Loucy (cell line): ENCODE results near the gene FAM171A2.

Experiments
- H2AFZ ChIP-seq: fragments of 200-600 bp; sonication (generic); 2 replicates; pipeline ENCODE4 v1.6.0; 2016; ENCODE audit warnings: antibody characterized with exemption, mild to moderate bottlenecking, low read length, moderate library complexity
- H3F3A ChIP-seq: fragments of 200-600 bp; 2 replicates; pipeline ENCODE4 v1.6.0; 2016; ENCODE audit warnings: antibody characterized with exemption, low read depth, mild to moderate bottlenecking
- H3K27me3 ChIP-seq: fragments of 200-600 bp; sonication (generic); 2 replicates; pipeline ENCODE4 v1.6.1; 2014; ENCODE audit warnings: low read length, mild to moderate bottlenecking; ENCODE audit not compliant: insufficient read depth, poor library complexity, severe bottlenecking
- H3K36me3 ChIP-seq: fragments of 200-600 bp; sonication (generic); 2 replicates; pipeline ENCODE4 v1.6.1; 2016; ENCODE audit warnings: low read length; ENCODE audit not compliant: insufficient read depth
- H3K4me1 ChIP-seq: fragments of 200-600 bp; sonication (generic); 2 replicates; pipeline ENCODE4 v1.5.1; 2014; ENCODE audit warnings: low read length, mild to moderate bottlenecking; ENCODE audit not compliant: insufficient read depth, poor library complexity, severe bottlenecking
- H3K4me2 ChIP-seq: fragments of 200-600 bp; sonication (generic); 2 replicates; pipeline ENCODE4 v1.6.0; 2014; ENCODE audit warnings: antibody characterized with exemption, low read length, low read depth, mild to moderate bottlenecking; ENCODE audit not compliant: poor library complexity, severe bottlenecking
- H3K4me3 ChIP-seq: fragments of 200-600 bp; sonication (generic); 2 replicates; pipeline ENCODE4 v1.5.1; 2014; ENCODE audit warnings: low read length, mild to moderate bottlenecking, mixed read lengths; ENCODE audit not compliant: poor library complexity, severe bottlenecking
- H3K79me2 ChIP-seq: fragments of 200-600 bp; sonication (generic); 2 replicates; pipeline ENCODE4 v1.6.1; 2014; ENCODE audit warnings: low read length; ENCODE audit not compliant: insufficient read depth
- H3K9ac ChIP-seq: fragments of 200-600 bp; sonication (generic); 2 replicates; pipeline ENCODE4 v1.6.0; 2014; ENCODE audit warnings: mild to moderate bottlenecking, low read depth, low read length, moderate library complexity; ENCODE audit not compliant: poor library complexity, severe bottlenecking
- H3K9me2 ChIP-seq: fragments of 200-600 bp; sonication (generic); replicated peaks from 2 replicates; pipeline ENCODE4 v1.6.1; 2016; ENCODE audit warnings: low read depth, low read length, mixed read lengths
- H3K9me3 ChIP-seq: fragments of 200-600 bp; sonication (generic); 2 replicates; pipeline ENCODE4 v1.6.1; 2014; ENCODE audit warnings: mild to moderate bottlenecking, antibody characterized with exemption, low read length, low read depth; ENCODE audit not compliant: insufficient read depth
- H4K20me1 ChIP-seq: fragments of 200-600 bp; sonication (generic); 2 replicates; pipeline ENCODE4 v1.6.0; 2014; ENCODE audit warnings: antibody characterized with exemption, low read length, mild to moderate bottlenecking; ENCODE audit not compliant: insufficient read depth, poor library complexity, severe bottlenecking
- EZH2phosphoT487 ChIP-seq: fragments of 200-600 bp; IDR thresholded peaks from 2 replicates; pipeline ENCODE4 v1.6.1; 2018; ENCODE audit warnings: antibody characterized with exemption, mild to moderate bottlenecking, moderate library complexity, borderline replicate concordance
- TF ChIP-seq, protein P1 (sequence below): fragments of 200-600 bp; sonication (generic); conservative IDR thresholded peaks from 2 replicates; pipeline ENCODE4 v1.5.1; 2014; ENCODE audit warnings: mild to moderate bottlenecking, antibody characterized with exemption, low read length

Gene FAM171A2

GRCh38 chr17:44317545-44317944 lies 46.1 kb downstream of the FAM171A2 start:
- Histone ChIP-seq H3K9me3 (no peaks in the 10 kb centered on the region), H3K4me2 (no peak overlapping the region), H3K9me2 (no peaks in the 10 kb centered on the region), H3K79me2 (no peaks in the 10 kb centered on the region), H2AFZ (no peak overlapping the region), H4K20me1 (no peaks in the 10 kb centered on the region), H3F3A (no peaks in the 10 kb centered on the region), H3K36me3 (peaks cover 9% of the 10 kb centered on the region; the same call in 1 of the 2 replicates), H3K9ac (no peak overlapping the region), H3K27me3 (no peaks in the 10 kb centered on the region), H3K4me1 (no peaks in the 10 kb centered on the region), H3K4me3 (no peak overlapping the region)
- TF ChIP-seq, protein P1, sequence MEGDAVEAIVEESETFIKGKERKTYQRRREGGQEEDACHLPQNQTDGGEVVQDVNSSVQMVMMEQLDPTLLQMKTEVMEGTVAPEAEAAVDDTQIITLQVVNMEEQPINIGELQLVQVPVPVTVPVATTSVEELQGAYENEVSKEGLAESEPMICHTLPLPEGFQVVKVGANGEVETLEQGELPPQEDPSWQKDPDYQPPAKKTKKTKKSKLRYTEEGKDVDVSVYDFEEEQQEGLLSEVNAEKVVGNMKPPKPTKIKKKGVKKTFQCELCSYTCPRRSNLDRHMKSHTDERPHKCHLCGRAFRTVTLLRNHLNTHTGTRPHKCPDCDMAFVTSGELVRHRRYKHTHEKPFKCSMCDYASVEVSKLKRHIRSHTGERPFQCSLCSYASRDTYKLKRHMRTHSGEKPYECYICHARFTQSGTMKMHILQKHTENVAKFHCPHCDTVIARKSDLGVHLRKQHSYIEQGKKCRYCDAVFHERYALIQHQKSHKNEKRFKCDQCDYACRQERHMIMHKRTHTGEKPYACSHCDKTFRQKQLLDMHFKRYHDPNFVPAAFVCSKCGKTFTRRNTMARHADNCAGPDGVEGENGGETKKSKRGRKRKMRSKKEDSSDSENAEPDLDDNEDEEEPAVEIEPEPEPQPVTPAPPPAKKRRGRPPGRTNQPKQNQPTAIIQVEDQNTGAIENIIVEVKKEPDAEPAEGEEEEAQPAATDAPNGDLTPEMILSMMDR: no peak
- no peak for TF ChIP-seq EZH2phosphoT487

- Histone ChIP-seq H3K79me2 (no peaks in the 10 kb centered on the region), H3K4me3 (no peak overlapping the region), H3K9me2 (no peaks in the 10 kb centered on the region), H3K36me3 (peaks cover 9% of the 10 kb centered on the region; the same call in 1 of the 2 replicates), H2AFZ (no peak overlapping the region), H3K27me3 (no peaks in the 10 kb centered on the region), H3K4me1 (no peaks in the 10 kb centered on the region), H3F3A (no peaks in the 10 kb centered on the region), H3K9me3 (no peaks in the 10 kb centered on the region), H3K9ac (no peak overlapping the region), H3K4me2 (no peak overlapping the region), H4K20me1 (no peaks in the 10 kb centered on the region)
- TF ChIP-seq, protein P1: no peak
- no peak for TF ChIP-seq EZH2phosphoT487
Measured at GRCh38 chr17:44315760-44316731, 47.6 kb downstream of the FAM171A2 start.

DNA sequence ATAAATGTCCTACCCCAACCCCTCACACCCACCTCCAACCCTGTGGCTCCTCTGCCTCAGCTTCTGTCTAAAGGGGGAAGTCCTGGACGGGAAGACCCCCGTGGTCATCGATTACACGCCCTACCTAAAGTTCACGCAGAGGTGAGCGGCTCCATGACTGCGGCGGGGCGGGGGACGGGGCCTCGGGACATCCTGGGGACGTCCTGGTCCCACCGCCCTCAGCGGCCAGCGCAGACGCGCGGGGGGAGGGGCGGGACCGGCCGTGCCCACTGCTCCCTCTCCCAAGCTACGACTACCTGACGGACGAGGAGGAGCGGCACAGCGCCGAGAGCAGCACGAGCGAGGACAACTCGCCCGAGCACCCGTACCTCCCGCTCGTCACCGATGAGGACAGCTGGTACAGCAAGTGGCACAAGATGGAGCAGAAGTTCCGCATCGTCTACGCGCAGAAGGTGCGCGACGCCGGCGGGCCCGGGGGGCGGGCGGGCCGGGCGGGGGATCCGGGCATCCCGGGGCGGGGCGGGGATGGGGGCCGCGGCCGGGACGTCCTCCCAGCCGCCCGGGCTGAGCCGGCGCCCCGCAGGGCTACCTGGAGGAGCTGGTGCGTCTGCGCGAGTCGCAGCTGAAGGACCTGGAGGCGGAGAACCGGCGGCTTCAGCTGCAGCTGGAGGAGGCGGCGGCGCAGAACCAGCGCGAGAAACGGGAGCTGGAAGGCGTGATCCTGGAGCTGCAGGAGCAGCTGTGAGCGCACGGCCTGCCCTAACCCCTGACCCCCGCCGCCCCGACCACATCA lies 48.6 kb downstream of the FAM171A2 start:
- peaks cover 3% of the 10 kb centered on the region; the same call in 1 of the 2 replicates for H3K36me3 ChIP-seq
- H3K4me3 ChIP-seq: no peak overlapping the region
- H3K9me2 ChIP-seq: no peaks in the 10 kb centered on the region
- H3F3A ChIP-seq: no peaks in the 10 kb centered on the region
- H4K20me1 ChIP-seq: no peaks in the 10 kb centered on the region
- no peak overlapping the region for H3K9ac ChIP-seq
- H3K4me2 ChIP-seq: no peak overlapping the region
- no peaks in the 10 kb centered on the region for H3K27me3 ChIP-seq
- H3K79me2 ChIP-seq: no peaks in the 10 kb centered on the region
- no peak overlapping the region for H2AFZ ChIP-seq
- no peaks in the 10 kb centered on the region for H3K9me3 ChIP-seq
- no peaks in the 10 kb centered on the region for H3K4me1 ChIP-seq
- TF ChIP-seq, protein P1: no peak
- TF ChIP-seq EZH2phosphoT487: no peak
